Keratinocyte (primary cell): ENCODE data around the gene HOXA10.

Experiments
- EZH2 ChIP-seq: IDR thresholded peaks from one replicate; pipeline ENCODE4 v1.6.1; 2012; ENCODE audit warnings: inconsistent platforms, mild to moderate bottlenecking, low read length, moderate library complexity
- TF ChIP-seq, protein P1 (sequence below), 3 experiments: IDR thresholded peaks in 1 of 3; conservative IDR thresholded peaks in 1 of 3; optimal IDR thresholded peaks in 1 of 3; 2 replicates in 2 of 3; 3 replicates in 1 of 3; pipeline versions ENCODE3 to v1.5.1; 2011; ENCODE audit warnings: low read length in 3 of 3, mild to moderate bottlenecking in 3 of 3, moderate library complexity in 2 of 3, control low read depth in 1 of 3, inconsistent platforms in 1 of 3; ENCODE audit not compliant: insufficient read depth in 2 of 3; ENCODE audit errors: extremely low read depth in 1 of 3

DNA sequence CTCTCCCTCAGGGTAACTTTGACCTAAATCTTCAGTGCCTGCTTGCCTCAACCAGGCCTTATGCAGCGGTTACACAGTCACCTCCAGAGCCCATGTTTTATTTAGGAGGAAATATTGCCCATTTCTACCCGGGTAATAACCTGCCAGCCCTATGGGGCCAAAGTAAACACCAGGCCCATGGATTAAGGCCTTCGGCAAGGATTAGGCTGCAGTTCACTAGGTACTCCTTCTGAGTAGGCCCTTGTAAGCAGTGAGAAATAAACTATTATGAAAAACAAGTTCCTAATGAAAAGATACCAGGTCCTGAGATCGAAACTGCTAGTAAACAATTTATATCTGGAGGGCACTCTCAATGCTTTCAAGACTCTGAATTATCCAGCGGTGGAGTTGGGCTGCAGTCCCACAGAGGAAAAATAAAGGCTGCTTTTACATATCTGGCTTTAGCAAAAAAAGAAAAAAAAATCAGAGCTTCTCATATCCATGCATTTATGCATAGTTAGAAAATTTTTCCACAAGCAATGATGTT is 3.7 kb upstream of the HOXA10 start:
- TF ChIP-seq, protein P1, sequence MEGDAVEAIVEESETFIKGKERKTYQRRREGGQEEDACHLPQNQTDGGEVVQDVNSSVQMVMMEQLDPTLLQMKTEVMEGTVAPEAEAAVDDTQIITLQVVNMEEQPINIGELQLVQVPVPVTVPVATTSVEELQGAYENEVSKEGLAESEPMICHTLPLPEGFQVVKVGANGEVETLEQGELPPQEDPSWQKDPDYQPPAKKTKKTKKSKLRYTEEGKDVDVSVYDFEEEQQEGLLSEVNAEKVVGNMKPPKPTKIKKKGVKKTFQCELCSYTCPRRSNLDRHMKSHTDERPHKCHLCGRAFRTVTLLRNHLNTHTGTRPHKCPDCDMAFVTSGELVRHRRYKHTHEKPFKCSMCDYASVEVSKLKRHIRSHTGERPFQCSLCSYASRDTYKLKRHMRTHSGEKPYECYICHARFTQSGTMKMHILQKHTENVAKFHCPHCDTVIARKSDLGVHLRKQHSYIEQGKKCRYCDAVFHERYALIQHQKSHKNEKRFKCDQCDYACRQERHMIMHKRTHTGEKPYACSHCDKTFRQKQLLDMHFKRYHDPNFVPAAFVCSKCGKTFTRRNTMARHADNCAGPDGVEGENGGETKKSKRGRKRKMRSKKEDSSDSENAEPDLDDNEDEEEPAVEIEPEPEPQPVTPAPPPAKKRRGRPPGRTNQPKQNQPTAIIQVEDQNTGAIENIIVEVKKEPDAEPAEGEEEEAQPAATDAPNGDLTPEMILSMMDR (optimal IDR thresholded peaks at IDR 0.05 in 1 of 3, IDR thresholded peaks at IDR 0.05 in 1 of 3, conservative IDR thresholded peaks at IDR 0.05 in 1 of 3; ENCODE audit: extremely low read depth in 1 of 3, insufficient read depth in 2 of 3, low read length in 3 of 3) = no peak
- TF ChIP-seq EZH2 = no peak
